ENCODE measurements around the gene DISC1.

Gene DISC1

DNA sequence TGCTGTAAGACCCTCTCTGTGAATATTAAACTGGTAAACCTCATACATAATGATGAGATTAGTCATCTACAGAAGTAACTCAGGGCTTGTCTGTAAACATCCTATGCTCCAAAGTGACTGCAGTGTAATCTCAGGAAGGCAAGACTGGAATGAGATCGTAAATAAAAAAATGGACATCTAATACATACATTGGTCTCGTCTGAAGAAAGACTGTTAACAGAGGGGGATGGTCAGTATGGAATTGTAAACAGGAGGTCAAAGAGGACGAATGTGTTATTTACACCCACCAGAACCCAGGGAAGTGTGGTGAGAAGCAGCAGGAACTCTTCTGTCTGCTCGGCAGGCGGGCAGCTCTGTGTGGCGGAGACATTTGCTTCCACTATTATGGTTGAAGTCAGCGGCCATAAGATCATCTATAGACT lies 51.4 kb downstream of the DISC1 start:
- Histone ChIP-seq H3K27me3 (ENCODE audit: control insufficient read depth in 5 of 5, insufficient read depth in 4 of 5, low read length in 5 of 5) (no peaks in the 10 kb centered on the region), H3K27ac (ENCODE audit: low read depth, low read length) (no peak overlapping the region), H3K9ac (ENCODE audit: low read length in 5 of 5) (no peak overlapping the region), H3K4me1 (ENCODE audit: control insufficient read depth in 5 of 5, insufficient read depth in 5 of 5, low read length in 5 of 5) (peaks cover 0 to 14% (median 4%) of the 10 kb centered on the region in 5 donors), H3K4me3 (ENCODE audit: low read depth in 1 of 5, low read length in 5 of 5) (no peak overlapping the region), H3K36me3 (ENCODE audit: control insufficient read depth in 5 of 5, insufficient read depth in 5 of 5, low read length in 5 of 5) (no peaks in the 10 kb centered on the region), H3K9me3 (ENCODE audit: control insufficient read depth in 5 of 5, low read length in 5 of 5) (no peaks in the 10 kb centered on the region)

DNA sequence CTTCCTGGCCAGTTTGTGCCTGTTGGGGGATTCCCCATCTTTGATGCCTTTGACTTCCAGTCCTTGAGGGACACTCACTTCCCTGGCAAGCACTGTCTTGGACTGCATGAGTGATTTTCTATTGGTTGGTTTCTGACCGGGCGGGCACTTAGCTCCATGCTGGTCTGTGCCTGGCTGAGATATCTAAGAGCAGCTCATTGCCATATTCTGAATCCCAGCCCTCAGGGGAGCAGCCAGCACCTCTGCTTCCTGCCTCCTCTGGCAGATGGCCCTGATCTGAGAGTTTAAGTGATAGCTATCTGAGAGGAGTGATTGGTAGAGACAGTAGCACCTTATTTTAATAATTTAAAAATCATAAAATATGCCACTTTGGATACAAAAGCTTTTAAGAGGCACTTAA lies 52.5 kb downstream of the DISC1 start:
- Histone ChIP-seq H3K36me3 (ENCODE audit: control insufficient read depth in 5 of 5, insufficient read depth in 5 of 5, low read length in 5 of 5) (no peaks in the 10 kb centered on the region), H3K27me3 (ENCODE audit: control insufficient read depth in 5 of 5, insufficient read depth in 4 of 5, low read length in 5 of 5) (no peaks in the 10 kb centered on the region), H3K27ac (ENCODE audit: low read depth, low read length) (no peak overlapping the region), H3K4me1 (ENCODE audit: control insufficient read depth in 5 of 5, insufficient read depth in 5 of 5, low read length in 5 of 5) (peaks cover 0 to 14% (median 4%) of the 10 kb centered on the region in 5 donors), H3K9ac (ENCODE audit: low read length in 5 of 5) (no peak overlapping the region), H3K9me3 (ENCODE audit: control insufficient read depth in 5 of 5, low read length in 5 of 5) (no peaks in the 10 kb centered on the region), H3K4me3 (ENCODE audit: low read depth in 1 of 5, low read length in 5 of 5) (no peak overlapping the region)

DNA sequence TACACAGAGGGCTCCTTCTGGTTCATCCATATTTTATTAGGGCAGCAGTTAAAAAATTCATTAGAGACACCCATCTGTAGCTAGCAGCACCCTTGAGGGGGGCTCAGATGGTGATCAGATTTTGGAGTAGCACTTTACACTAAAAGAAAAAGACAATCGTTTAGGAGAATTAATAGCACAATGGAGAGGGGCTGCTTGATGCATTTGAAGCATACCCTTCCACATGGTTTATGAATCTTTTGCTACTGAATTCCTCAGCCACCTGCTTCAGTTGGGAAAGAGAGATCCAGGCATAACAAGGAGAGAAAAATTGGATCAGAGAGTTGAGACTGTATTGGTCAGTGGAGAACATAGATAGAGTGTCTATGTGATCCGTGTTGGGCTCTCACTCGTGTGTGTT lies 54.4 kb downstream of the DISC1 start:
- Histone ChIP-seq H3K9me3 (ENCODE audit: control insufficient read depth in 5 of 5, low read length in 5 of 5) (no peaks in the 10 kb centered on the region), H3K4me1 (ENCODE audit: control insufficient read depth in 5 of 5, insufficient read depth in 5 of 5, low read length in 5 of 5) (peaks cover 0 to 14% (median 4%) of the 10 kb centered on the region in 5 donors), H3K4me3 (ENCODE audit: low read depth in 1 of 5, low read length in 5 of 5) (no peak overlapping the region), H3K27ac (ENCODE audit: low read depth, low read length) (no peak overlapping the region), H3K36me3 (ENCODE audit: control insufficient read depth in 5 of 5, insufficient read depth in 5 of 5, low read length in 5 of 5) (no peaks in the 10 kb centered on the region), H3K27me3 (ENCODE audit: control insufficient read depth in 5 of 5, insufficient read depth in 4 of 5, low read length in 5 of 5) (no peaks in the 10 kb centered on the region), H3K9ac (ENCODE audit: low read length in 5 of 5) (no peak overlapping the region)

DNA sequence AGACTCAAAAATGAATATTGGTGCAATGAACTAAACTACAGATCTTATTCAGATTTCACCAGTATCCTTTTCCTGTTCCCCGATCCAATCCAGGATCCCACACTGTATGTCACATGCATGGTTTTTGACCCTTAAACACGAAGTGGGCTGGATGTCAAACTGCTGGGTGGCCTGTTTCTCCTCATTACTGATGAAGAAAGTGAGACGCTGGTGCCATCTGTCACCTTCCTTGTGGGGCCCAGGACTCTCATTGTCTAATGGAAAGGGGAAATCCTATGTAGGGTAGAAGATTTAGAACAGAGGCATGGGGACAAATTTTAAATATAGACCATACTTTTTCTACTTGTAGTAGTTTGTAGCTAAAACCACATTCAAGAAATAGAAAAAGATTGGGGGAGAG lies 56.2 kb downstream of the DISC1 start:
- Histone ChIP-seq H3K4me3 (ENCODE audit: low read depth in 1 of 5, low read length in 5 of 5) (no peak overlapping the region), H3K27ac (ENCODE audit: low read depth, low read length) (no peak overlapping the region), H3K4me1 (ENCODE audit: control insufficient read depth in 5 of 5, insufficient read depth in 5 of 5, low read length in 5 of 5) (peaks cover 0 to 4% (median 0%) of the 10 kb centered on the region in 5 donors), H3K9ac (ENCODE audit: low read length in 5 of 5) (no peak overlapping the region), H3K36me3 (ENCODE audit: control insufficient read depth in 5 of 5, insufficient read depth in 5 of 5, low read length in 5 of 5) (no peaks in the 10 kb centered on the region), H3K27me3 (ENCODE audit: control insufficient read depth in 5 of 5, insufficient read depth in 4 of 5, low read length in 5 of 5) (no peaks in the 10 kb centered on the region), H3K9me3 (ENCODE audit: control insufficient read depth in 5 of 5, low read length in 5 of 5) (peaks cover 0 to 3% (median 0%) of the 10 kb centered on the region in 5 donors)

DNA sequence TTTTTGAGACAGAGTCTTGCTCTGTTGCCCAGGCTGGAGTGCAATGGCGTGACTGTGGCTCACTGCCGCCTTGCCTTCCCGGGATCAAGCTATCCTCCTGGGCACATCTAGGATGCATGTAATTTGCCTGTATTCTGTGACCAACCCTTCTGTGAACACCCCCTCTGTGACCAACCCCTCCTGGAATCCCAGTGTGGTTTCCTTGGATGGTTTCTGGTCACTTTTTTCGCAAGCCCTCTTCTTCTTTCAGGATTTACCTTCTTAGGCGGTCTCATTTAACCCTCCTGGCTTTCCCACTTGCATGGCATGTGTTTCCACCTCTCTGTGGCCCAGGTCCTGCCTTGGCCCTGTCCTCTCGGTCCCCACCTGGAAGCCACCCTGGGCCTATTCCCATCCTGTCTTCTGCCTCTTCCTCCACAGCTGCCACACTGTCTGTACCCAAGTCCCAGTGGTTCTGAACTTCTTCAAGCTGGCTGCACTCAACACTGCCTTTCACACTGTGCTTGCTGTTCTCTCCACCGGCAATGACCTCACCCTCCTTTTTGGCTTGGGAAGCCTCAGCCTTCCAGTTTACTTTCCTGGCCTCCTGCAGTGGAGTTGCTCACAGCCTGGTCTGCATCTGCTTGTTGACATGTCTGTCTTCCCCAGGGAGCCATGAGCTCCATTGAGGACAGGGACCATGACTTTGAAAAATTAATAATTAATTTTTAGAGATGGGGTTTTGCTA lies 57.0 kb downstream of the DISC1 start:
- peaks cover 0 to 3% (median 0%) of the 10 kb centered on the region in 5 donors for H3K9me3 ChIP-seq (ENCODE audit: control insufficient read depth in 5 of 5, low read length in 5 of 5)
- no peaks in the 10 kb centered on the region for H3K36me3 ChIP-seq (ENCODE audit: control insufficient read depth in 5 of 5, insufficient read depth in 5 of 5, low read length in 5 of 5)
- no peak overlapping the region for H3K4me3 ChIP-seq (ENCODE audit: low read depth in 1 of 5, low read length in 5 of 5)
- peaks cover 0 to 4% (median 0%) of the 10 kb centered on the region in 5 donors for H3K4me1 ChIP-seq (ENCODE audit: control insufficient read depth in 5 of 5, insufficient read depth in 5 of 5, low read length in 5 of 5)
- no peaks in the 10 kb centered on the region for H3K27me3 ChIP-seq (ENCODE audit: control insufficient read depth in 5 of 5, insufficient read depth in 4 of 5, low read length in 5 of 5)
- H3K27ac ChIP-seq (ENCODE audit: low read depth, low read length): no peak overlapping the region
- H3K9ac ChIP-seq (ENCODE audit: low read length in 5 of 5): no peak overlapping the region

DNA sequence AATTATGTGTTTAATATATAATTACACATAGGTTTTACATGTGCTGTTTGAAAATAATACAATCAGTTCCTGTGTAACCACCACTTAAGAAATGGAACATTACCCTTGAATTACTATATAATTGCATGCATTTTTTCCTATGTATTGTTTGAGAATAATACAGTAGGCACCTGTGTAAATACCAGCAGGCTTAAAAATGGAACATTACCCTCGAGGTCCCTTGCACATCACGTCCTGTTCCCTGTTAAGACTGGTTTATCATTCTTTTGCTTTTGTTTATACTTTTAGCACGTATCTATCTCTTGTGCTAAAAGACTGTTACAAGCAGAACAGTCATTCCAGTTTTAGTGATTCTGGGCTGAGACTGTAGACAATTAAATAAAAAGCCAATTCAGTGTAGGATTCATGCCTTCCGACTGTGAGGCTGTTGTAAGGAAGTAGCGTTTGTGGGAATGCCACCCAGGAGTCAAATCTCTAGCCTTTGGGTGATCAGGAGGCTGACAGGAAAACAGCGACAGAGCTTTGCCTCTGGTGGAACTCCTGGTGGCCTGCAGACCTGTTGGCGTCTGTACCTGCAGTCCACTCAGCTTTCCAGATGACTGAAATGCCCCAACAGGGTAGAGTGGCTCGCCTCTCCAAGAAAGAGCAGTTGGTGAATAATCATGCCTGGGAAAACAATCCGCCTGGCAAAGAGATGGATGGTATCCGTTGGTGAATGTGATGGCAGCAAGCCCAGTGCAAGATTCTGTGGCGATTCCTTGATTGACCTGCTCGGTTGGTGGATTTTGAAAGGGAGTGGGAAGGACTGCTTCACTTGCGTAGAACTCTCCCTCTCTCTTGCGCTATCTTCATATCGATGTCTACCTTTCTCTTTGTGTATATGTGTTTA lies 58.0 kb downstream of the DISC1 start:
- Histone ChIP-seq H3K36me3 (ENCODE audit: control insufficient read depth in 5 of 5, insufficient read depth in 5 of 5, low read length in 5 of 5) (no peaks in the 10 kb centered on the region), H3K4me1 (ENCODE audit: control insufficient read depth in 5 of 5, insufficient read depth in 5 of 5, low read length in 5 of 5) (peaks cover 0 to under 1% (median 0%) of the 10 kb centered on the region in 5 donors), H3K9me3 (ENCODE audit: control insufficient read depth in 5 of 5, low read length in 5 of 5) (peaks cover 0 to 3% (median 0%) of the 10 kb centered on the region in 5 donors), H3K27me3 (ENCODE audit: control insufficient read depth in 5 of 5, insufficient read depth in 4 of 5, low read length in 5 of 5) (no peaks in the 10 kb centered on the region), H3K4me3 (ENCODE audit: low read depth in 1 of 5, low read length in 5 of 5) (no peak overlapping the region), H3K27ac (ENCODE audit: low read depth, low read length) (no peak overlapping the region), H3K9ac (ENCODE audit: low read length in 5 of 5) (no peak overlapping the region)

DNA sequence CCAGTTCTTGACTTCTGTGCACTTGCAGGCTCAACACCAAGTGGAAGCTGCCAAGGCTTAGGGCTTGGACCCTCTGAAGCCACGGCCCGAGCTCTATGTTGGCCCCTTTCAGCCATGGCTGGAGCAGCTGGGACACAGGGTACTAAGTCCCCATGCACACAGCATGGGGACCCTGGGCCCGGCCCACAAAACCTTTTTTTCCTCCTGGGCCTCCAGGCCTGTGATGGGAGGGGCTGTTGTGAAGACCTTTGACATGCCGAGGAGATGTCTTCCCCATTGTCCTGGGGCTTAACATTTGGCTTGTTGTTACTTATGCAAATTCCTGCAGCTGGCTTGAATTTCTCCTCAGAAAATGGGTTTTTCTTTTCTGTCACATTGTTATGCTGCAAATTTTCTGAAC lies 59.8 kb downstream of the DISC1 start:
- H3K9me3 ChIP-seq (ENCODE audit: control insufficient read depth in 5 of 5, low read length in 5 of 5): peaks cover 0 to 3% (median 0%) of the 10 kb centered on the region in 5 donors
- H3K36me3 ChIP-seq (ENCODE audit: control insufficient read depth in 5 of 5, insufficient read depth in 5 of 5, low read length in 5 of 5): no peaks in the 10 kb centered on the region
- peaks cover 0 to 10% (median 4%) of the 10 kb centered on the region in 5 donors for H3K4me1 ChIP-seq (ENCODE audit: control insufficient read depth in 5 of 5, insufficient read depth in 5 of 5, low read length in 5 of 5)
- no peak overlapping the region for H3K9ac ChIP-seq (ENCODE audit: low read length in 5 of 5)
- no peaks in the 10 kb centered on the region for H3K27me3 ChIP-seq (ENCODE audit: control insufficient read depth in 5 of 5, insufficient read depth in 4 of 5, low read length in 5 of 5)
- H3K4me3 ChIP-seq (ENCODE audit: low read depth in 1 of 5, low read length in 5 of 5): no peak overlapping the region
- no peak overlapping the region for H3K27ac ChIP-seq (ENCODE audit: low read depth, low read length)

DNA sequence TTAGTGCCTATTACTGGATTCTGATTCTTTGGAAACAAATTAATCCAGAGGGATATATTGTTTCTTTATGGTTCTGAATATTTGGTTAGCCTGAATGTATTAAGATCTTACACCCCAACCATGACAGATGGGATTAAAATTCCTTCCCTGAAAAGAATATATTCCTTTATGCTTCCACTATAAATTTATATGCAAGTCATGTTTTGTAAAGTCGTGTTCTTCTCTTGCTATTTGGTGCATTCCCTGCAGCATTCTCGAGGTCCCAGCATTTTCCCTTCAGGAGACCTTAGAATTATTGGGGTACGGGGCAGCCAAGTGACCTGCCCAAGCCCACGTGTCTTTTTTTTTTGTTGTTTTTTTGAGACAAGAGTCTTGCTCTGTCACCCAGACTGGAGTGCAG lies 62.4 kb downstream of the DISC1 start:
- no peak overlapping the region for H3K27ac ChIP-seq (ENCODE audit: low read depth, low read length)
- H3K9me3 ChIP-seq (ENCODE audit: control insufficient read depth in 5 of 5, low read length in 5 of 5): peaks cover 0 to 3% (median 0%) of the 10 kb centered on the region in 5 donors
- H3K27me3 ChIP-seq (ENCODE audit: control insufficient read depth in 5 of 5, insufficient read depth in 4 of 5, low read length in 5 of 5): no peaks in the 10 kb centered on the region
- H3K4me1 ChIP-seq (ENCODE audit: control insufficient read depth in 5 of 5, insufficient read depth in 5 of 5, low read length in 5 of 5): peaks cover 0 to 10% (median 4%) of the 10 kb centered on the region in 5 donors
- peaks cover 0 to 3% (median 0%) of the 10 kb centered on the region in 5 donors for H3K36me3 ChIP-seq (ENCODE audit: control insufficient read depth in 5 of 5, insufficient read depth in 5 of 5, low read length in 5 of 5)
- no peak overlapping the region for H3K9ac ChIP-seq (ENCODE audit: low read length in 5 of 5)
- no peak overlapping the region for H3K4me3 ChIP-seq (ENCODE audit: low read depth in 1 of 5, low read length in 5 of 5)

DNA sequence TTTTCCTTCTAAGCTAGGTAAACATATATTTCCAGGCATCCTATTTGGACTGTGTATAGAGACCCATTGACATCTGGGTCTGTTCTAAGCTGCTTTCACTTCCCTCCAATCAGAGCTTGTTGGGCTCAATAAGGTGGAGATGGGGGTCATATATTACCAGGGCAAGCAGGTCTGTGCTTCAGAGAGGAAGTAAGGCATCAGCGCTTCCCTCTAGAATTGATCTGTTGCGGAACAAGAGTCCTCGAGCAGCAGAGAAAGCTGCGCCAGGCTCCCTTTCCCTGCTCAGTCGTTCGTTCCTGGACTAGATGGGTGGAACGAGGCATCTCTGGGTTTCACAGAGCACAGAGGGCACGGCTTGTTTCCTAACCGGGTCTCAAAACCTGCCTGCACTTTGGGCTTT lies 63.5 kb downstream of the DISC1 start:
- H3K27ac ChIP-seq (ENCODE audit: low read depth, low read length): no peak overlapping the region
- peaks cover 0 to 9% (median 0%) of the 10 kb centered on the region in 5 donors for H3K36me3 ChIP-seq (ENCODE audit: control insufficient read depth in 5 of 5, insufficient read depth in 5 of 5, low read length in 5 of 5)
- H3K9ac ChIP-seq (ENCODE audit: low read length in 5 of 5): peak overlapping the region in 1 of 5 donors; percentile 3
- H3K9me3 ChIP-seq (ENCODE audit: control insufficient read depth in 5 of 5, low read length in 5 of 5): peaks cover 0 to 3% (median 0%) of the 10 kb centered on the region in 5 donors
- no peaks in the 10 kb centered on the region for H3K27me3 ChIP-seq (ENCODE audit: control insufficient read depth in 5 of 5, insufficient read depth in 4 of 5, low read length in 5 of 5)
- H3K4me1 ChIP-seq (ENCODE audit: control insufficient read depth in 5 of 5, insufficient read depth in 5 of 5, low read length in 5 of 5): peaks cover 0 to 21% (median 9%) of the 10 kb centered on the region in 5 donors
- no peak overlapping the region for H3K4me3 ChIP-seq (ENCODE audit: low read depth in 1 of 5, low read length in 5 of 5)

Data from subcutaneous abdominal adipose tissue (tissue), 5 donors.